ELR (cell line): ENCODE results near the gene PACC1.

Source experiments
- DNase-seq: peaks from one replicate; pipeline ENCODE4 v3.0.0-alpha.2; 2015; ENCODE audit warnings: low read depth

PACC1 gene

DNA sequence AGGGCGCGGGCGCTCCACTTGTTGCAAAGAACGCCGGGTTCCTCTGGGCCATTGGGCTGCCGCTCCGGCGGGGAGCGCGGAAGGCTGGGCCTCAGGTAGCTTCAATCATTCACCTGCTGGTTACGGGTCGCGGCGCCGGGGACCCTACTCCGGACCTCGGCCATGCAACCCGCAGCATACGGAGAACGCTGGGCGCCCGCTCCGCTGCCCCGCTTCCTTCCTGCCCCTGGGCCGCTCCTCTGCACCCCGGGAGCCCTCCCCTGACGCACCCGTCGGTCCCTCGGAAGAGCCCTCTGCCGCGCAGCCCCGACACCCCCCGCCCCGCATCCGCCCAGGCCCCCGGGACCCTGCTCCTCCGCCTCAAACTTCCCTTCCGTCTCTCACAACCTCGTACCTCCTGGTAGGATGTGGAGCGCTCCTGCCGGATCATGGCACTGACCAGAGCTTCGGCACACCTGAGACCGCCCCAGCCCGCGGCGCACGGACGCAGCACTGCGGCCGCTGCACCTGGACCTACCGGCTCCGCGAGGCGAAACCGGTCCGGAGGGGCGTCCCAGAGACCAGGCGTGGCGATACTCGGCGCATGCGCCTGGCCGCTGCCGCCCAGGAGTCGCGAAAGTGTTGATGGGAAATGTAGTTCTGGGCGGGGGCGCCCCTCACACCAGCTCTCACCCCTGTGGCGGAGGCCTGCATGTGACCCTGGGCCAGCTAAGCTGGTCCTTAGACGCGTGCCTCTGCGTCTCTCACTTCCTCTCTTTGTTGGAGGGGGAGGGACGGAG, at the start of gene PACC1:
Gene PACC1 (minus strand): TSS at position 559 of the 779 bp plus-strand sequence. CDS start 129 bp downstream, at position 430.
- DNase-seq = peak; percentile 94

- no peak for DNase-seq
Observed at GRCh38 chr1:212463565-212464285, 49.0 kb upstream of the PACC1 start.

GRCh38 chr1:212461916-212462660, 47.4 kb upstream of the PACC1 start:
- no peak for DNase-seq

DNA sequence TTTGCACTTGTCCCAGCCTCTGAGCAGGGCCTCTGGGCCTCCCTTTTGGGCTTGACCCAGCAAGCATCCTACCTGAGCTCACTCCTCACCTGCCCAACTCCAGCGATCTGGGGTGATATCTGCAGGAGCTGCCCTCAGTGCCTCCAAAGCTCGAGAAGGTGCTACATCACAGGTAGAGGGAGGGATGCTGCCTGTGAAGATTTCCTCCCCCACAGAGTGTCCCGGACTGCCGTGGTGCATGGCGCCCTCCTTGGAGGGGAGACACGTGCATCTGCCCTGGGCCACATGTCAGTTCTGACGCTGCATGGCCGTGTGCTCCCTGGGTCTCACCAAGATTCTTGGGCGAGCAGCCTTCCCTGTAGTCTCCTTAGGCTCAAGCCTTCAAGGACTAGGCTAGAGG, 45.7 kb upstream of the PACC1 start:
- DNase-seq = no peak

GRCh38 chr1:212459656-212460055, 45.0 kb upstream of the PACC1 start:
- no peak for DNase-seq

GRCh38 chr1:212458817-212459216, 44.1 kb upstream of the PACC1 start:
- no peak for DNase-seq

- peak; percentile 77 for DNase-seq
Observed at GRCh38 chr1:212457740-212458338, 43.2 kb upstream of the PACC1 start.

- DNase-seq = peak; percentile 79
Observed at GRCh38 chr1:212455803-212456528, 41.3 kb upstream of the PACC1 start.

- DNase-seq = no peak
Observed at GRCh38 chr1:212455401-212455800, 40.7 kb upstream of the PACC1 start.

- no peak for DNase-seq
Observed at GRCh38 chr1:212454741-212455140, 40.1 kb upstream of the PACC1 start.

DNA sequence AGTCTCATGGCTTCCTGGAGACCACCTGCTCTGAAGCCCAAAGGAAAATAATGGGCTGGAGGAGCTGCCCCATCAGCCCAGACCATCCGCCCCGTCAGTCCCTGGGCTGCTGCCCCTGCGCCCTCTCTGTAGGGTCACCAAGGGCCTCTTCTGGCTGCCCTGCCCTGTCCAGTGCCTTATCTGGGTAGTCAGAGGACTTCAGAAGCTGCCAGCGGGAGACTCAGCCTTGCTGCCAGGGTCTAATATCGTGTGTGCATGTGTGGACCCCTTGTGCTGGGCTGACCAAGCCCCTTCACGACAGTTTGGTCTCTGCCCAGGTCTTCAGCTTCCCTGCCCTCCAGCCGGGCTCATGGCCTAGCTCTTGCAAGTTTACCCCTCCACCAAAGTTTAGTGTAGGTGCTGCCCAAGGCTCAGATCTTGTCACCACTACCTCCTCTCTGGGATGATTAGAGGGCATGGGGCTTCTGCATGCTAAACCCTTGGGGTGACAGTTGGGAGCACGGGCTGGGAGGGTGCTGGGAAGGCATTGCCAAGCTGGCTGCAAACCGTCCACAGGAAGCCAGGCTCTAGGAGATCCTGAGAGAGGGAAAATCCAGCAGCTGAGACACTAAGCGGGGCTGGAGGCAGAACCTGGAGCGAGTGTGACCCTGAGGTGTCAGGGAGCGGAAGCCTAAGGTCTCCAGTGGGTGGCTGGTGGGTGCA, 38.6 kb upstream of the PACC1 start:
- DNase-seq = no peak

DNA sequence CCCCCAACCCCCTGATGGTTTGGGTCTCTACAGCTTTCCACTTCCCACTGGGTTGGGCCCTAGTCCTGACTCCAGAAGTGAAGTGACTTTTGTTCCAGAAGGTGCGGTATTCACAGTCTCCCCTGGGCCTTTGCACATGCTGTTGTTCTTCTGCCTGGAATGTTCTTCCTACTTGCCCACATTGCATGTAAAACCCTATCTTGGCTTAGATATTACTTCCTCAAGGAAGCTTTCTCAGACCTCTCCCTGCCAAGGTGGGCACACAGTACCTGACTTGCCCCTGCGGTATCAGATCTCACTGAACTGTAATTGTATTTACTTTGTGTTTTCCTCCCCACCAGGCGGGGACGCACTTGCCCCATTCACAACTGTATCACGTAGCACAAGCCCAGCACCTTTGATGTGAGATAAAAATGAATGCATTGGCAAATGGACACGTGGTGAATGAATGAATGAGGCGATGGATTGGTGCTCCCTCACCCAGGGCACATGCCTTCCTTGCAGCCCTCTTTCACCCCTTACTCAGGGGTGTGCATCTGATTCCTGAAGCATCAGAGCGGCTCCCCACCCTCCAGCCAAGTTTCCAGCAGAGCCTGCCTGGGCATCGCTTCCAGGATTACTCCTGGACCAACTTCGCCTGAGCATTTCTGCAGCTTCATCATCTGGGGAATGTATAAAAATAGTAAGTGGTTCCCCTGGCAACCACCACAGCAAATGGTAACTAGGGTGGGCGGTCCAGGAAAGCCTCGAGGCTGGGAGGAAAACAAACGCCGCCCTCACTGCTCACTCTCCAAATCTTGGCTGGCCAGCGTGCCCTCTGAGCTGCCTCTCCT, 37.9 kb upstream of the PACC1 start:
- peak; percentile 46 for DNase-seq

GRCh38 chr1:212451416-212452322, 37.0 kb upstream of the PACC1 start:
- no peak for DNase-seq

GRCh38 chr1:212450331-212450881, 35.7 kb upstream of the PACC1 start:
- DNase-seq = no peak

DNA sequence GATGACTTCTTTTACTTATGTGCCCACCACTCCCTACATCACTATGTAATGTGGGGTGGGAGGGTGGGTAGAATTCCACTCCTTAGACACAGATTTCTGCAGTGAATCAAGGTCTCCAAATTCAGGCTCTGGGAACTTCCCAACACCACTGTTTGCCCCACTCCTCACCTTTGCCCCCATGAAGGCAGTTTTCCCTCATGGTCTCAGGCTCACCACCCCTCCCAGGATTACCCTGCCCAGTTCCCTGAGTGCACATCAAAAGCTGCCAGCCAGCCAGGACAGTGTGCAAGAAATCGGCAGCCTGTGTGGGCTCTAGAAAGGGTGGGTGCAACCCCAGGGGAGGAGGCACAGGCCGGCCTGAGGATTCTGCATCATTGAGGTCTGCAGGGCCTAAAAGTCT, 32.8 kb upstream of the PACC1 start:
- no peak for DNase-seq

DNA sequence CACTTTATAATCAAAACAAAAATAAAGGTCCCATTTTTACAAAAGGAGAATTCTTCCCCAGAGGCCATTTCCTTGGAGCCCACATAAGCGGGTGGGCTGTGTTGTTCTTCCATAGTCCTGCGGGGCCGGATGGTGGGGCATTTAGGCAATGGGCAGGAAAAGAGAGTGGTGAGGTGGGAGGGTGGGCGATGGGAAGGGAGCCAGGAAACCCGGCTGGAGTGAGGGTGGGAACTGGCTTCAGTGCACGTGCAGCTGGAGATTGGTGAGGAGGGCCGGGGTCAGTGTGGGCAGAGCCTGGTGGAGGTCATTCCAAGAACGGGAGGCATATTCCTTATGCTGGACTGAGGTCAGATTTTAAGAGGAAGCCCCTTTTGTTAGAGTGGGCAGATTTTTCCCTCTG, 31.6 kb upstream of the PACC1 start:
- no peak for DNase-seq

DNA sequence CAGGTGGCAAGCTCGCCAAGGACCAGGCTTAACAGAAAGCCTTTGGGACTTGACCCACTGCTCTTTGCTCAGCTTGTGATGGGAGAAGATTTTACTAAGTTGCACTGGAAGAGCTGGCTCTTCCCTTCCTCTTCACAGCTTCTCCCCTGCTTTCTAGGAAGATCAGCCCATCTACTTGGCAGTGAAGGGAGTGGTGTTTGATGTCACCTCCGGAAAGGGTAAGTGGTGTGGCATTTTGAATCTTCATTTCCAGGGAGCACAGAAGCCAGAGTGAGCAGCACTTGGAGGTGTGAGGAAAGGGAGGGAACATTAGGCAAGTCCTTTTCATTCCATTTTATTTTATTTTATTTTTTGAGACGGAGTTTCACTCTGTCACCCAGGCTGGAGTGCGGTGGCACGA, 27.7 kb upstream of the PACC1 start:
- DNase-seq = no peak

GRCh38 chr1:212440419-212440818, 25.7 kb upstream of the PACC1 start:
- DNase-seq = no peak

DNA sequence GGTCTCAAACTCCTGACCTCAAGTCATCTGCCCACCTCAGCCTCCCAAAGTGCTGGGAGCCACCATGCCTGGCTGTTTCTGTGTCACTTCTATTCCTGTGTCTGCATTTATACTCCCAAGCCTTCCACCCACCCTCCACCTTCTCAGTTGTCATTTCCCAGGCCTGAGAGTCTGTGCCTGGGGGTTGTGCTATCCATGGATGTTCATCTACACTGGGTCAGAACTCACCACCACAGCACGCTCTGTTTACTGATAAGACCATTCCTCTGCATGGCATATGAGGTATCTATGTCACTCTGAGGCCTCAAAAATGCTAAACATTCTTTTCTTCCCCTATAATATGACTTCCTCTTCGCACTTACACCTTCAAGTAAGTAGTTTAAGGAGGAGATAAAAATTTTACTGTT, 24.1 kb upstream of the PACC1 start:
- no peak for DNase-seq
